ENCODE data around the gene HUS1B. TPM values are rescaled to one million over a fixed set of nuclear protein-coding genes. Genes with fewer than 3 reads are reported as not detected.

The HUS1B gene
- total RNA-seq, 4 donors from 2014 or later = 0.88 to 5.4 (median 3.0) TPM; not detected in 1

- DNase-seq (ENCODE audit: low spot score) (no peak), ATAC-seq (ENCODE audit: low FRiP score) (no peak)
- TF ChIP-seq, protein P1, sequence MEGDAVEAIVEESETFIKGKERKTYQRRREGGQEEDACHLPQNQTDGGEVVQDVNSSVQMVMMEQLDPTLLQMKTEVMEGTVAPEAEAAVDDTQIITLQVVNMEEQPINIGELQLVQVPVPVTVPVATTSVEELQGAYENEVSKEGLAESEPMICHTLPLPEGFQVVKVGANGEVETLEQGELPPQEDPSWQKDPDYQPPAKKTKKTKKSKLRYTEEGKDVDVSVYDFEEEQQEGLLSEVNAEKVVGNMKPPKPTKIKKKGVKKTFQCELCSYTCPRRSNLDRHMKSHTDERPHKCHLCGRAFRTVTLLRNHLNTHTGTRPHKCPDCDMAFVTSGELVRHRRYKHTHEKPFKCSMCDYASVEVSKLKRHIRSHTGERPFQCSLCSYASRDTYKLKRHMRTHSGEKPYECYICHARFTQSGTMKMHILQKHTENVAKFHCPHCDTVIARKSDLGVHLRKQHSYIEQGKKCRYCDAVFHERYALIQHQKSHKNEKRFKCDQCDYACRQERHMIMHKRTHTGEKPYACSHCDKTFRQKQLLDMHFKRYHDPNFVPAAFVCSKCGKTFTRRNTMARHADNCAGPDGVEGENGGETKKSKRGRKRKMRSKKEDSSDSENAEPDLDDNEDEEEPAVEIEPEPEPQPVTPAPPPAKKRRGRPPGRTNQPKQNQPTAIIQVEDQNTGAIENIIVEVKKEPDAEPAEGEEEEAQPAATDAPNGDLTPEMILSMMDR (IDR thresholded peaks at IDR 0.05) = no peak
Observed at GRCh38 chr6:679282-679681, 22.4 kb upstream of the HUS1B start.

DNA sequence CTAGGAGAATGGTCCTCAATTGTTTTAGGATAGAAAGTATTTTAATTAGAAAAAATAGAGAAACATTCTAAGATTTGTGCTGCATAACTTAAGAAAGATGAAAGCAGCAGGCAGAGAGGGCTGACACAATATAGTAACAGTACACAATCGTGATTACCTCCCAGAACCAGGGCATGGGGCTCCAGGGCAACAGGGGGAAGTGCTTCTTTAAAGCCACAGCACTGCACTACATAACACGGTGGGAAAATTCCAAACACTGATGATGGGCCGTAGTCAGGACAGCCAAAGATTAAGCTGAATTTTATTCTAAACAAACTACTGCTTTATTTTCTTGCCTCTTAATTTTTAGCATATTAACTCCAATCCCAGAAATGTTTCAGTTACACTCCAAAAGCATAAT, 21.6 kb upstream of the HUS1B start:
- no peak for DNase-seq (ENCODE audit: low spot score)
- ATAC-seq (ENCODE audit: low FRiP score) = no peak
- TF ChIP-seq, protein P1 (IDR thresholded peaks at IDR 0.05) = no peak

DNA sequence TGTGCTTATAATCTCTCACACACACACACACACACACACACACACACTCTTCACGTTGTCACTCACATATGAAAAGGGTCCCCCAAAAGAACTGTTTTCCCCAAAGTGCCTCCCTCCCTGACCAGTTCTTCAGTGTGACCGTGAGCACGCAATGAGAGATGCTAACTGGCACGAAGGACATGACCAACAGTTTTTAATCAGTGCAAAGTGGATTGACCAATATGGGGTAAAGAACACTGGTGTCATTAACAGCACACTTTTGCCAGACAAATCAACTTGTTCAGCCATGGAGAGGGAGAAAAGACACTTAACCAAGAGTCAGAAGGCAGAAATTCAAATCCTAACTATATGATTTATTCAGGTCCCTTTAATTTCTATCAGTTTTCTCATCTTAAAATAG, 21.0 kb upstream of the HUS1B start:
- DNase-seq (ENCODE audit: low spot score) = no peak
- no peak for ATAC-seq (ENCODE audit: low FRiP score)
- TF ChIP-seq, protein P1 (IDR thresholded peaks at IDR 0.05) = no peak

- DNase-seq (ENCODE audit: low spot score) (no peak), ATAC-seq (ENCODE audit: low FRiP score) (no peak)
- TF ChIP-seq, protein P1 (IDR thresholded peaks at IDR 0.05) = no peak
Observed at GRCh38 chr6:674956-675355, 18.1 kb upstream of the HUS1B start.

DNA sequence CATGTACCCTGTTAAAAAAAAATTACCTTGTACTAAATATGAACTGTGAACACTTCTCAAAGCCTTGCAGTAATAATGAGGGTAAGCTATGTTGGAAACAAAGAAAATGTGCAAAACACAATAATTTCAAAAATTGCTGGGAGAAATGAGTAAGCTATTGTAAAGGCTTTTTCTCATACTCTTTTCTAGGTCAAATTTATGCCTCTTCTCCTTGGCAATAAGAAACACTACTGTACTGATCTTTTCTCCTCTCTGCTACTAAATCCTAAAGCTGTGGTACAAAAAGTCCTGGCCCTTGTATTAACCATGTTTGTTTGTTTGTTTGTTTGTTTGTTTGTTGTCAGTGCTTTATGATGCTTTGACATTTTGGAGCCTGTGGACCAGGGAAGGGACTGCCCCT, 17.5 kb upstream of the HUS1B start:
- TF ChIP-seq, protein P1 (IDR thresholded peaks at IDR 0.05) = no peak
- ATAC-seq (ENCODE audit: low FRiP score) (no peak), DNase-seq (ENCODE audit: low spot score) (no peak)

DNA sequence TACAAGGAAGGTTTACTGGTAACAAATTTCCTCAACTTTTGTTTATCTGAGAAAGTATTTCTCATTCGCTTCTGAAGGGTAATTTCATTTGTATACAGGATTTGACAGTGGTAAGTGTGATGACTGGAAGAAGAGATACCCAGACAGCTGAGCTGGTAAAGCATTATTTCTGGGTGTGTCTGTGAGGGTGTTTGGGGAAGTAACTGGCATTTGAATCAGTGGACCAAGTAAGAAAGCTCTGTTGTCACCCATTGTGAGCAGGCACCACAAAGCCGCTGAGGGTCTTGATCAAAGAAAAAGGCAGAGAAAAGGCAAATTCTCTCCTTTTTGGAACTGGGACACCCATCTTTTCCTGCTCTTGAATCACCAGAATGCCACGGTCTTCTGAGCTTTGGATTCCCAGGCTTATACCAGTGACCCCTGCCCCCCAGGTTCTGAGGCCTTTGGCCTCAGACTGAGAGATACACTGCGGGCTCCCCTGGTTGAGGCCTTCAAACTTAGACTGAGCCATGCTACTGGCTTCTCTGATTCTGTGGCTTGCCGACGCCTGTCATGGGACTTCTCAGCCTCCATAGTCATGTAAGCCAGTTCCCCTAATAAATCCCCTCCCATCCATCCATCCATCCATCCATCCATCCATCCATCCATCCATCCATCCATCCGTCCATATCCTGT, 10.5 kb upstream of the HUS1B start:
- DNase-seq (ENCODE audit: low spot score) (no peak), ATAC-seq (ENCODE audit: low FRiP score) (no peak)
- TF ChIP-seq, protein P1 (IDR thresholded peaks at IDR 0.05) = no peak

All from omental fat pad (tissue), 4 donors.